Immature natural killer cell (primary cell): ENCODE measurements around the gene CDC45. TPM values are rescaled to one million over a fixed set of nuclear protein-coding genes. Genes with fewer than 3 reads are reported as not detected.
"Not testable (repeated sequence)": the region's sequence is repeated elsewhere in the genome, so short reads cannot be mapped to it uniquely, and the experiment has no call there.

Source experiments
- DNase-seq, 3 donors: peaks; one replicate each; pipeline ENCODE4 v3.0.0; 2022; ENCODE audit warnings: mixed read lengths in 1 of 3
- H3K27ac Mint-ChIP-seq, 6 donors: one replicate each; pipeline ENCODE4 v1.8.0; 2020; ENCODE audit warnings: mixed read lengths in 6 of 6, mild to moderate bottlenecking in 5 of 6, inconsistent platforms in 4 of 6, moderate library complexity in 3 of 6
- H3K27me3 Mint-ChIP-seq, 3 donors: one replicate each; pipeline ENCODE4 v1.8.0; 2020 to 2021; ENCODE audit warnings: low read depth in 3 of 3, mild to moderate bottlenecking in 3 of 3, mixed read lengths in 3 of 3, moderate library complexity in 3 of 3, inconsistent platforms in 1 of 3
- H3K36me3 Mint-ChIP-seq, 3 donors: one replicate each; pipeline ENCODE4 v1.8.0; 2020; ENCODE audit warnings: mixed read lengths in 3 of 3, inconsistent platforms in 2 of 3, mild to moderate bottlenecking in 2 of 3
- H3K4me1 Mint-ChIP-seq, 2 donors: one replicate each; pipeline ENCODE4 v1.8.0; 2020; ENCODE audit warnings: inconsistent platforms in 2 of 2, mild to moderate bottlenecking in 2 of 2, mixed read lengths in 2 of 2, moderate library complexity in 1 of 2
- H3K4me3 Mint-ChIP-seq, 5 donors: one replicate each; pipeline ENCODE4 v1.8.0; 2020; ENCODE audit warnings: mild to moderate bottlenecking in 5 of 5, mixed read lengths in 5 of 5, inconsistent platforms in 3 of 5, moderate library complexity in 3 of 5
- H3K9me3 Mint-ChIP-seq, 6 donors: one replicate each; pipeline ENCODE4 v1.8.0; 2020; ENCODE audit warnings: mild to moderate bottlenecking in 6 of 6, mixed read lengths in 6 of 6, inconsistent platforms in 4 of 6, moderate library complexity in 3 of 6
- polyA plus RNA-seq, 3 donors: library from polyadenylated mRNA; unstranded; fragments of 300-500 nt; fragmentation: Illumina TruSeq; gene quantifications; one replicate each; pipeline ENCODE4 v1.2.3, GENCODE V29; 2021

Gene CDC45, protein sequence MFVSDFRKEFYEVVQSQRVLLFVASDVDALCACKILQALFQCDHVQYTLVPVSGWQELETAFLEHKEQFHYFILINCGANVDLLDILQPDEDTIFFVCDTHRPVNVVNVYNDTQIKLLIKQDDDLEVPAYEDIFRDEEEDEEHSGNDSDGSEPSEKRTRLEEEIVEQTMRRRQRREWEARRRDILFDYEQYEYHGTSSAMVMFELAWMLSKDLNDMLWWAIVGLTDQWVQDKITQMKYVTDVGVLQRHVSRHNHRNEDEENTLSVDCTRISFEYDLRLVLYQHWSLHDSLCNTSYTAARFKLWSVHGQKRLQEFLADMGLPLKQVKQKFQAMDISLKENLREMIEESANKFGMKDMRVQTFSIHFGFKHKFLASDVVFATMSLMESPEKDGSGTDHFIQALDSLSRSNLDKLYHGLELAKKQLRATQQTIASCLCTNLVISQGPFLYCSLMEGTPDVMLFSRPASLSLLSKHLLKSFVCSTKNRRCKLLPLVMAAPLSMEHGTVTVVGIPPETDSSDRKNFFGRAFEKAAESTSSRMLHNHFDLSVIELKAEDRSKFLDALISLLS
- polyA plus RNA-seq = 1 to 10 TPM in 2 of 3 donors, not detected in 1; 3.1 to 3.5 TPM

DNA sequence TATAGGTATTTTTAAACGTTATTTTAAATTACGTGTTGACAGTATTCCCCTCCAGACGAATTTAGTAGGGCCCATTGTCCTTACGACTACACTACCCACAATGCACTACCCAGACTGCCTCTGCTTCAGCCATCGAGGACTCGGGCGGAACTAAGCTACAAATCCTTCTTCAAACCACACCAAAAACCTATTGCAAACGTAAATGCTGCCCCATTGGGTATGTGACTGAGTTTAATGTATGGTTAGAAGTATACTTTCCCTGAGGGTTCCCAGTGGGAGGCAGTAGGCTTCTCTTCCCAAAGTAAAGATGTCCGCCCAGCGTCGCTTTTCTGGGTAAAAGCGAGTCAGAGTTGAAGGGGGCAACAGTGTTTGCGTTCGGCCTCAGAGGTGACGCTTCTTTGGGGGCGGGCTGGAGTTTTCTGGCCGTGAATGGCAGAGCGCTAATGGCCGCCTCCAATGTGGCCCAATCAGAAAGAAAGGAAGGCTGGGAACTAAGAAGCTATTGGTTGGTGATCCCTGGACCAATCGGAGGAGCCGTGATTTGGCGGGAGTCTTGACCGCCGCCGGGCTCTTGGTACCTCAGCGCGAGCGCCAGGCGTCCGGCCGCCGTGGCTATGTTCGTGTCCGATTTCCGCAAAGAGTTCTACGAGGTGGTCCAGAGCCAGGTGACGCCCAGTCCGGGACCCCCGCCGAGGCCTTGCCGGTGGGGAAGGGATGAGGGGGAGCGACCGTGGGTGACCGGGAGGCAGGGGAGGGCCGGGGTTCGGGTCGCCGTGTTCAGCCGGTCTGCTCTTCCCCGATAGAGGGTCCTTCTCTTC, at the start of gene CDC45:
Gene CDC45, plus strand, starts transcription at position 566 of the 818 bp plus-strand sequence. Its CDS starts 49 bp downstream, at position 615.
- DNase-seq = peak; percentile 95
- H3K27ac Mint-ChIP-seq = peak within 1 kb of the TSS; percentile 98 to 100 (median 99)
- H3K36me3 Mint-ChIP-seq = no peaks in the 10 kb centered on the region
- H3K27me3 Mint-ChIP-seq = peaks cover 5 to 7% (median 6%) of the 10 kb centered on the region in 3 donors
- H3K4me1 Mint-ChIP-seq = peaks cover 29 to 43% of the 10 kb centered on the region in 2 donors
- H3K9me3 Mint-ChIP-seq = no peaks in the 10 kb centered on the region
- H3K4me3 Mint-ChIP-seq = peak within 1 kb of the TSS; percentile 90 to 96 (median 92)

DNA sequence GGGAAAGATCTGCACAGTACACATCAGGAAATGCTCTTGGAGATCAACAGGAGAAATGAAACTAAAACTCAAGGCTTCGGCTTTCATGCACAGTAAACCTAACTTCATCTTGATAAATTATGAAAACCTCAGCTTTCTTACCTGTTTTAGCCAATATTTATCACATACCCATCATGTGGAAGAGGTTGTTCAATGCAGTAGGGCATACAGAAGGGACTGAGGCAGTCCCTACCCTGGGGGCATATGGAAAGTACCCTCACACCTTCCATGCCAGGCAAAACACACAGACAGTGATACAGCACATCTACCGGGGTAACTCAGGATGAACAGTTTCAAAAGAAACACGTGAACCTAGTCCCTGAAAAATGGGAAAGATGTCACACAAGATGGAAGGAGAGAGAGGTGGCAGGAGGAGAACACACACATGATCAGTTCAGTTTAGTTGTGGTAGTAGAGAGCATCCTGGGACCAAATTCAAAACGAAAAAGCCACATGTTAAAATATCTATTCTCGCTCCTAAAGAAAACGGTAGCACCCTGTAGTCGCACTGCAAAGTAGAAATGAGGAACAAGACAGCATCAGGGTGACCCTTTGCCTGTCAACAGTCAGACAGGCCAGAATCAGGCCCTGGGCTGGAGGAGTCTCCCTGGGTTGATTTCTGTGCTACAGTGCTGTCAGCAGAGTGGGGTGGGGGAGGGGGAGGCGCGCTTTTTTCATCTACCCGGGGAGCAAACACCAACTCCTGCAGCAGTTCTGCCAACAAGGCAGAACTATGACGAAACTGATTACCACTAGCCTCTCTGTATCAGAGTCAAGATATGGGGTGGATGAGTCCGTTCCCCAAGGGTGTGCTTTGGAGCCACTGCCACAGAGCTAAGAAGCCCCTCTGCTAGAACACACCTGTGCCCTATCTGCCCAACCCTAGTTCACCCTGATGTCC, 49.5 kb upstream of the CDC45 start:
- peaks cover 6 to 11% (median 9%) of the 10 kb centered on the region in 3 donors for H3K36me3 Mint-ChIP-seq
- H3K4me3 Mint-ChIP-seq = peak overlapping the region; percentile 88 to 94 (median 92)
- H3K4me1 Mint-ChIP-seq = peaks cover 65 to 72% of the 10 kb centered on the region in 2 donors
- no peaks in the 10 kb centered on the region for H3K9me3 Mint-ChIP-seq
- DNase-seq = peak; percentile 56 to 69 (median 64)
- H3K27me3 Mint-ChIP-seq = peaks cover 14 to 20% (median 14%) of the 10 kb centered on the region in 3 donors
- peak overlapping the region; percentile 92 to 100 (median 96) for H3K27ac Mint-ChIP-seq

DNA sequence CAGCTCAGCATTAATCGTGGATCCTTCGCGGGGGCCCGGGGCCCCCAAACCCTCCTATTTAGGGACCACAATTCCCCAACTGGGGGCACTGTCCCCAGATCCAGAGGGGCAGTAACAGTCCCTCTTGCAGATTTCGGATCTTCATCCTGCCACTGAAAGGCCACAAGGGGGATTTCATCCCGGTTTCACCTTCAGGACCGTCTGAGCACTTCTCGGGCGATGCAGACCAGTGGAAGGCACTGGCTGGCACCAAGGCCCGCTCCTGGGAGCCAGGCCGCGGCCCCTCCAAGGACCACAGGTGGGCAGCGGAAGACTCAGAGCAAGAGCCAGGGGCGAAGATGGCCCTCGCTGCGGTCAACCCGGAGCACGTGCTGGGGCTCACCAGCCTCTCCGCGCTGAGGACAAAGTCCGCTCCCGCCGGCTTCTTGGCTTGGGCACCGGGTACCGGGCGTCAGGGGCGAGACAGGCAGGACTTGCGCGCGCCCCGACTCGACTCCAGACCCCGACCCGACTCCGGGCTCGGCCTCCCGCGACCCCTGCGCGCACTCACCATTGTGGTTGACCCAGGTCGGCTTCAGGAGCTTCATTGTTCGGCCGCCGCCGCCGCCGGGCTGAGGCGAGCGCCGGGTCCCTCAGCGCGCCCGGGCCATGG, 48.7 kb upstream of the CDC45 start:
- Mint-ChIP-seq H3K36me3 (peaks cover 6 to 11% (median 7%) of the 10 kb centered on the region in 3 donors), H3K27me3 (peaks cover 14 to 20% (median 14%) of the 10 kb centered on the region in 3 donors), H3K4me3 (peak overlapping the region; percentile 88 to 94 (median 92)), H3K27ac (peak overlapping the region; percentile 92 to 100 (median 96)), H3K9me3 (no peaks in the 10 kb centered on the region), H3K4me1 (peaks cover 60 to 64% of the 10 kb centered on the region in 2 donors)
- peak; percentile 44 to 50 (median 45) for DNase-seq

GRCh38 chr22:19431649-19432132, 48.0 kb upstream of the CDC45 start, which contains the start of gene HIRA:
Gene HIRA, minus strand, starts transcription at chr22:19431733. Its CDS starts 257 bp downstream, at chr22:19431476.
- no peaks in the 10 kb centered on the region for H3K9me3 Mint-ChIP-seq
- H3K36me3 Mint-ChIP-seq = peaks cover 5 to 11% (median 6%) of the 10 kb centered on the region in 3 donors
- DNase-seq = peak; percentile 83 to 88 (median 87)
- peak within 1 kb of the TSS; percentile 93 to 100 (median 96) for H3K27ac Mint-ChIP-seq
- H3K4me3 Mint-ChIP-seq = peak within 1 kb of the TSS; percentile 90 to 94 (median 92)
- H3K27me3 Mint-ChIP-seq = peaks cover 14 to 20% (median 14%) of the 10 kb centered on the region in 3 donors
- H3K4me1 Mint-ChIP-seq = peaks cover 53 to 57% of the 10 kb centered on the region in 2 donors

GRCh38 chr22:19432133-19432851, 47.4 kb upstream of the CDC45 start, which contains the start of gene MRPL40:
Gene MRPL40, plus strand, starts transcription at chr22:19432545. Its CDS starts 10 bp downstream, at chr22:19432555.
- H3K4me3 Mint-ChIP-seq = peak within 1 kb of the TSS; percentile 87 to 92 (median 91)
- peak within 1 kb of the TSS; percentile 90 to 100 (median 94) for H3K27ac Mint-ChIP-seq
- peaks cover 47 to 51% of the 10 kb centered on the region in 2 donors for H3K4me1 Mint-ChIP-seq
- H3K27me3 Mint-ChIP-seq = peaks cover 14 to 20% (median 14%) of the 10 kb centered on the region in 3 donors
- H3K36me3 Mint-ChIP-seq = peaks cover 5 to 8% (median 6%) of the 10 kb centered on the region in 3 donors
- peak; percentile 86 to 91 (median 91) for DNase-seq
- H3K9me3 Mint-ChIP-seq = no peaks in the 10 kb centered on the region

DNA sequence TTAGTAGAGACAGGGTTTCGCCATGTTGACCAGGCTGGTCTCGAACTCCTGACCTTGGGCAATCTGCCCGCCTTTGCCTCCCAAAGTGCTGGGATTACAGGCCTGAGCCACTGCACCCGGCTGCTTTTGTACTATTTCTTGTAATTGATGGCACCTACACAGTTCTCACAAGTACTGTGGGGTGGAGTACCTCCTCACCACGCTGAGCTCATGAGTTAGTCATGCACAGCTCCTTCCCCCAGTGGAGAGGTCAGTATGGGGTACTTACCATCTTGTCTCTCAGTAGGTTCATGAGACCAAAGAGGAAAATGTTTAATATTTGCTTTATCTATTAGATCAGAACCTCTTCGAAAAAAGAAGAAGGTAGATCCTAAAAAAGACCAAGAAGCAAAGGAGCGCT, 45.3 kb upstream of the CDC45 start:
- H3K27ac Mint-ChIP-seq = peak overlapping the region in 4 of 6 donors; percentile 66 to 90 (median 72)
- H3K36me3 Mint-ChIP-seq = peaks cover 0 to 3% (median 0%) of the 10 kb centered on the region in 3 donors
- no peak for DNase-seq
- no peaks in the 10 kb centered on the region for H3K9me3 Mint-ChIP-seq
- H3K4me3 Mint-ChIP-seq = peak overlapping the region; percentile 42 to 64 (median 44)
- H3K27me3 Mint-ChIP-seq = peaks cover 12 to 20% (median 14%) of the 10 kb centered on the region in 3 donors
- peaks cover 30 to 33% of the 10 kb centered on the region in 2 donors for H3K4me1 Mint-ChIP-seq

DNA sequence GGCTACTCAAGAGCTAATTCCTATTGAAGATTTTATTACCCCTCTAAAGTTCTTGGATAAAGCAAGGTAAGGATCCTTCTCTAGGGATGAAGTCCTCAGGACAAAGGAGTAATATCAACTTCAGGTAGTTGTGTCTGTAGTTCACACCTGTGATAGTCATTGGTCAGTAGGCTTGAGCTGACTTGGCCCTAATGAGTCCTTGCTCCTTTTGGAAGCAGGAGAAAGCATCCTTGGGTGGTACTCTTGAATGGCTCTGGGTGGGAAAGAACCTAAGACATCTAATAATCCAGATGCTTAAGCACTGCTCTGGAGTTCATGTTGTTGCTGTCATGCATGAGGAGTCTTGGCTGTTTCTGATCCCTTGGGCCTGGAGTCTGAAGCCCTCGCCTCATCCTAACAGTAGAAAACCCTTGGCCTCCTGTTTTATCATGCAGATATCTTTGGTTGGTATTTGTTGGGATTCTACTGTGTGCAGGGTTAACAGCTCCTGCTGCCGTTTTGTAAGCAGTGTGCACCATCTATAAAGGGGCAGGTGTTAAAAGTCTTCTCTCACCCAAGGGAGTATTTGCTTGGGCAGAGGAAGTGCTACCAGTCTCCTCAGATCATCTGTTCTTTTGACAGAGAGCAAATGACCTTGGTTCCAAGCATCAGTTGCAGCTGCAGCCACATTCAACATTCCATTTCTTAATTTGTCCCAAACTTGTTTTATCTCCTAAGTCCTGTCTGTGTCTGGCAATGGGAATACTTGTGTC, 44.7 kb upstream of the CDC45 start:
- peaks cover 24 to 28% of the 10 kb centered on the region in 2 donors for H3K4me1 Mint-ChIP-seq
- peaks cover 10 to 20% (median 14%) of the 10 kb centered on the region in 3 donors for H3K27me3 Mint-ChIP-seq
- peak overlapping the region in 5 of 6 donors; percentile 18 to 69 (median 46) for H3K27ac Mint-ChIP-seq
- H3K9me3 Mint-ChIP-seq = no peaks in the 10 kb centered on the region
- no peak for DNase-seq
- H3K4me3 Mint-ChIP-seq = peak overlapping the region in 2 of 5 donors; percentile 21 to 35
- peaks cover 0 to 3% (median 0%) of the 10 kb centered on the region in 3 donors for H3K36me3 Mint-ChIP-seq

DNA sequence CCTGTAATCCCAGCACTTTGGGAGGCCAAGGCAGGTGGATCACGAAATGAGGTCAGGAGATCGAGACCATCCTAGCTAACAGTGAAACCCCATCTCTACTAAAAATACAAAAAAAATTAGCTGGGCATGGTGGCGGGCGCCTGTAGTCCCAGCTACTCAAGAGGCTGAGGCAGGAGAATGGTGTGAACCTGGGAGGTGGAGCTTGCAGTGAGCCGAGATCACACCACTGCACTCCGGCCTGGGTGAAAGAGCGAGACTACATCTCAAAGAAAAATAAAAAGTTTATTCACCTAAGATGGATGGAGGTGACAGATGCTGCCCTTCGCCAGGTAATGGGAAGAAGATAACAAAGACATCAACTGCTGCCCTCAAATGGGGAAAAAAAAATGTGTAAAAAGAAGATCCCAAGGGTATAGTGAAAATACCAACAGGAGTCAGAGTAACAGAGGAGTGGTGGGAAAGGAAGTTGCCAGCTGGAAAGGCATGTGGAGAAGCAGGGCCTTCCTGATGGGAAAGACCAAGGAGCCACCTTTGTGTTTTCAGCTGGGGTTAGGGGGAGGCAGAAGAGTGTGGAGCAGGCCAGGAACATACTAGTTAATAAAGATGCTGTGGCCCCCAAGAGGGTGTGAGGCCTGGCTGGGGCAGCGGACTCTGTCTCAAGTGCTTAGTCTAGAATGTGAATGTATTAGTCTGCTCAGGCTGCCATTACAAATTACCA, 43.1 kb upstream of the CDC45 start:
- not testable (repeated sequence) for H3K9me3 Mint-ChIP-seq, H3K36me3 Mint-ChIP-seq, H3K27me3 Mint-ChIP-seq, H3K4me3 Mint-ChIP-seq, DNase-seq
- peak overlapping the region in 3 of 6 donors; percentile 8 to 25 (median 17) for H3K27ac Mint-ChIP-seq
- H3K4me1 Mint-ChIP-seq = peaks cover 19 to 20% of the 10 kb centered on the region in 2 donors

DNA sequence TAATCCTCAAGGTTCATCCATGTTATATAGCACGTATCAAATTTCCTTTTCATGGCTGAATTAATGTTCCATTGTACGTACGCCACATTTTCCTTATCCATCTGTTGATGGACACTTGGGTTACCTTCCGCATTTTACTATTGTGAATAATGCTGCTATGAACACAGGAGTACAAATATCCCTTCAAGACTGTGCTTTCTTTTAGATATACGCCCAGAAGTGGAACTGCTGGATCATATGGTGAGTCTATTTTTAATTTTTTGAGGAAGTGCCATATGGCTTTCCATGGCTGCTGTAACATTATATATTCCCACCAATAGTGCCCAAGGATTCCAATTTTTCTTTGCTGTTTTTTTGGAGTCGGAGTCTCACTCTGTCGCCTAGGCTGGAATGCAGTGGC, 41.4 kb upstream of the CDC45 start:
- Mint-ChIP-seq H3K27me3 (peaks cover 0 to 2% (median 0%) of the 10 kb centered on the region in 3 donors), H3K36me3 (peaks cover 0 to 6% (median 0%) of the 10 kb centered on the region in 3 donors), H3K27ac (peak overlapping the region in 2 of 6 donors; percentile 9 to 20), H3K4me3 (no peak overlapping the region), H3K9me3 (no peaks in the 10 kb centered on the region), H3K4me1 (peaks cover 16 to 17% of the 10 kb centered on the region in 2 donors)
- DNase-seq = no peak
